IMR-90 (cell line): Measurements from ENCODE around the gene CEP70. TPM values are rescaled to one million over a fixed set of nuclear protein-coding genes. Genes with fewer than 3 reads are reported as not detected.

Source experiments
- ATAC-seq: fragments of 200-7000 bp; cut with Tn5 transposase; 2 replicates; pipeline ENCODE4 v1.9.1; 2020; ENCODE audit warnings: low read depth, mild to moderate bottlenecking, moderate library complexity
- BruUV-seq: library from RNA; stranded (reverse); fragments of 400-500 nt; replicated peaks from 2 replicates; lab custom pipeline; 2021; lab: Mats Ljungman, UMichigan
- CTCF ChIA-PET: fragments of 300-600 bp; formaldehyde crosslinking; extraction: SDS; loops from one replicate; lab custom pipeline; 2021; ENCODE audit warnings: antibody characterized with exemption; lab: Yijun Ruan, JAX
- POLR2A ChIA-PET: fragments of 300-600 bp; sonication (Branson Sonifier 250); formaldehyde crosslinking; loops from one replicate; lab custom pipeline; 2022; ENCODE audit warnings: antibody characterized with exemption; ENCODE audit not compliant: unreplicated experiment; lab: Charles Lee
- DNase-seq: peaks from one replicate; pipeline ENCODE4 v3.0.0; 2013
- H2AFZ ChIP-seq: replicated peaks from 2 replicates; pipeline ENCODE3; 2013; ENCODE audit warnings: low read length, mild to moderate bottlenecking; ENCODE audit not compliant: poor library complexity
- H2AK5ac ChIP-seq: 2 replicates; pipeline ENCODE4 v1.6.1; 2013; ENCODE audit warnings: low read depth, low read length, inconsistent platforms
- H2AK9ac ChIP-seq: replicated peaks from 2 replicates; pipeline ENCODE3; 2013; ENCODE audit warnings: mild to moderate bottlenecking, low read depth, low read length, moderate library complexity; ENCODE audit not compliant: poor library complexity
- H2BK120ac ChIP-seq: 2 replicates; pipeline ENCODE4 v1.6.1; 2013; ENCODE audit warnings: low read depth, low read length, inconsistent platforms
- H2BK15ac ChIP-seq: 3 replicates; pipeline ENCODE4 v1.6.1; 2013; ENCODE audit warnings: low read depth, low read length, inconsistent platforms
- H2BK20ac ChIP-seq: 2 replicates; pipeline ENCODE4 v1.6.1; 2013; ENCODE audit warnings: low read depth, mild to moderate bottlenecking, inconsistent platforms, low read length, moderate library complexity
- H2BK5ac ChIP-seq: 2 replicates; pipeline ENCODE4 v1.6.1; 2013; ENCODE audit warnings: mild to moderate bottlenecking, low read depth, low read length, inconsistent platforms; ENCODE audit not compliant: poor library complexity, severe bottlenecking
- H3K14ac ChIP-seq: replicated peaks from 2 replicates; pipeline ENCODE4 v1.6.1; 2013; ENCODE audit warnings: low read depth, low read length, inconsistent platforms
- H3K18ac ChIP-seq: 2 replicates; pipeline ENCODE4 v1.6.1; 2013; ENCODE audit warnings: low read depth, low read length, control low read depth
- H3K23ac ChIP-seq: 2 replicates; pipeline ENCODE4 v1.6.1; 2013; ENCODE audit warnings: low read depth, low read length, inconsistent platforms
- H3K27ac ChIP-seq: 2 replicates; pipeline ENCODE4 v1.5.1; 2013; ENCODE audit warnings: mild to moderate bottlenecking, control low read depth, low read length; ENCODE audit not compliant: insufficient read depth
- H3K27me3 ChIP-seq: 2 replicates; pipeline ENCODE4 v1.6.1; 2013; ENCODE audit warnings: low read length; ENCODE audit not compliant: control insufficient read depth, insufficient read depth
- H3K36me3 ChIP-seq: 2 replicates; pipeline ENCODE4 v1.6.1; 2013; ENCODE audit warnings: low read length, mixed read lengths; ENCODE audit not compliant: control insufficient read depth, insufficient read depth
- H3K4ac ChIP-seq: 2 replicates; pipeline ENCODE4 v1.6.1; 2013; ENCODE audit warnings: low read depth, low read length, inconsistent platforms
- H3K4me1 ChIP-seq: 2 replicates; pipeline ENCODE4 v1.6.1; 2013; ENCODE audit warnings: low read length, mixed read lengths; ENCODE audit not compliant: control insufficient read depth, insufficient read depth
- H3K4me2 ChIP-seq: 2 replicates; pipeline ENCODE4 v1.6.1; 2013; ENCODE audit warnings: low read depth, mild to moderate bottlenecking, control low read depth, low read length, moderate library complexity
- H3K4me3 ChIP-seq: 2 replicates; pipeline ENCODE4 v1.5.1; 2013; ENCODE audit warnings: low read depth, mild to moderate bottlenecking, control low read depth, low read length, moderate library complexity; ENCODE audit not compliant: insufficient read depth
- H3K56ac ChIP-seq: 2 replicates; pipeline ENCODE4 v1.6.1; 2013; ENCODE audit warnings: low read length, inconsistent platforms; ENCODE audit not compliant: insufficient read depth; ENCODE audit errors: extremely low read depth
- H3K79me1 ChIP-seq, 2 experiments: 2 replicates each; pipeline ENCODE4 v1.6.1; 2013; ENCODE audit warnings: low read length in 2 of 2, inconsistent platforms in 1 of 2, low read depth in 1 of 2
- H3K9ac ChIP-seq: 2 replicates; pipeline ENCODE4 v1.6.1; 2013; ENCODE audit warnings: low read depth, low read length, control low read depth
- H3K9me1 ChIP-seq: 2 replicates; pipeline ENCODE4 v1.6.1; 2013; ENCODE audit warnings: low read length, inconsistent platforms; ENCODE audit not compliant: insufficient read depth
- H3K9me3 ChIP-seq: 2 replicates; pipeline ENCODE4 v1.6.1; 2013; ENCODE audit warnings: low read length; ENCODE audit not compliant: control insufficient read depth, insufficient read depth
- H4K20me1 ChIP-seq: 2 replicates; pipeline ENCODE4 v1.6.1; 2013; ENCODE audit warnings: low read length, inconsistent platforms; ENCODE audit not compliant: insufficient read depth
- H4K5ac ChIP-seq: 2 replicates; pipeline ENCODE4 v1.6.1; 2013; ENCODE audit warnings: mild to moderate bottlenecking, low read depth, low read length, control low read depth
- H4K8ac ChIP-seq, 2 experiments: 2 replicates each; pipeline ENCODE4 v1.6.1; 2013; ENCODE audit warnings: low read depth in 2 of 2, low read length in 2 of 2, control low read depth in 1 of 2, inconsistent platforms in 1 of 2
- H4K91ac ChIP-seq: 2 replicates; pipeline ENCODE4 v1.6.1; 2013; ENCODE audit warnings: low read depth, low read length, inconsistent platforms; ENCODE audit not compliant: insufficient read depth
- MAFK ChIP-seq: IDR thresholded peaks from 2 replicates; pipeline ENCODE4 v1.6.1; 2012; ENCODE audit warnings: low read depth, low read length, improper control_type of control experiment
- WGBS, 2 experiments: methylation state at CpG; one replicate each; pipeline versions ENCODE4 v1.1.5 to v1.1.7; 2013; ENCODE audit warnings: missing lambda C conversion rate in 2 of 2; ENCODE audit not compliant: insufficient read length in 1 of 2; ENCODE audit errors: extremely low coverage in 2 of 2; 5-methylcytosine and 5-hydroxymethylcytosine counted together
- dilution Hi-C: fragments of 300-500 bp; cut with HindIII; formaldehyde crosslinking; loops from one replicate; pipeline ENCODE4 v1.14.3; 2018; ENCODE audit warnings: low sequenced_read_pairs; ENCODE audit not compliant: unreplicated experiment
- in situ Hi-C: fragments of 300-500 bp; cut with MboI; formaldehyde crosslinking; loops from 3 replicates; pipeline ENCODE4 v1.14.3; 2019; ENCODE audit warnings: low sequenced_read_pairs, inconsistent platforms, mixed read lengths
- intact Hi-C: fragments of 100-400 bp; cut with micrococcal nuclease; formaldehyde crosslinking; loops from 2 replicates; pipeline ENCODE4 v1.10.0; 2022
- polyA plus RNA-seq, 3 experiments: library from polyadenylated mRNA; depleted of rRNA; stranded (reverse); fragments of >200 nt; gene quantifications; 2 replicates each; pipeline ENCODE4 v1.2.3, GENCODE V29; 2012; ENCODE audit warnings: low replicate concordance in 1 of 3
- total RNA-seq: library from RNA; depleted of rRNA; stranded (reverse); fragments of >200 nt; gene quantifications from 2 replicates; pipeline ENCODE4 v1.2.3, GENCODE V29; 2012

The CEP70 gene
- total and polyA plus RNA-seq, 2 of the 4 experiments (the other 2 are of a cell fraction): 4.6 to 11.1 TPM

DNA sequence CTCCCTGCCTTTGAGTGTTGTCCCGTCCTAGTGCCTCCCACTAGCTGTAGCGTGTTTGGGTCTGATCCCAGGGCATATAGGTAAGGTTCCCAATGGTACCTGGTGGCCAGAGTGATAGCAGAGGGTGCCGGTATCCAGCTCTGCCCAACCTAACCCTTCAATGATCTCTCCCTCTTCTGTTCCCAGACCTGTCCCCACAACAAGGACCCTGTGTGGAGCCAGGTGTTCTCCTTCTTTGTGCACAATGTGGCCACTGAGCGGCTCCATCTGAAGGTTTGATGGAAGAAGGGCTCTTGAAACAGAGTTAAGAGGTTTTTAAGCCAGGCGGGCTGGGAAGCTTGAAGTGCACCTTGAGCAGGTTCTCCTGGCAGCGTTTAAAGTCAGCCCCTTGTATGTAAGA lies 124.2 kb downstream of the CEP70 start:
- DNase-seq: no peak
- no peak overlapping the region for H3K4ac ChIP-seq
- BruUV-seq: no TSS peak
- no CpG with 5 or more reads among the region's 6 CpGs for WGBS, 2 experiments
- no peaks in the 10 kb centered on the region for H3K9me3 ChIP-seq
- intact Hi-C loops (no loop called here), in situ Hi-C loops (no loop called here), dilution Hi-C loops (no loop called here)
- H2BK15ac ChIP-seq: no peak overlapping the region
- ATAC-seq: no peak
- H4K20me1 ChIP-seq: no peaks in the 10 kb centered on the region
- no peak for TF ChIP-seq MAFK
- no peak overlapping the region for H2BK5ac ChIP-seq
- H2BK120ac ChIP-seq: no peak overlapping the region
- H4K8ac ChIP-seq: no peak overlapping the region
- no peak overlapping the region for H2BK20ac ChIP-seq
- no peak overlapping the region for H4K5ac ChIP-seq
- H3K9ac ChIP-seq: no peak overlapping the region
- no peaks in the 10 kb centered on the region for H3K9me1 ChIP-seq
- ChIA-PET CTCF (interaction anchor here (1.4 kb wide), 1 partner anchor 446 kb away, joined by 3 read pairs; no protein-coding TSS in a partner anchor), POLR2A (no interaction called here)
- H2AK5ac ChIP-seq: no peak overlapping the region
- H3K27ac ChIP-seq: no peak overlapping the region
- H3K56ac ChIP-seq: no peak overlapping the region
- no peak overlapping the region; the same call in 1 of the 2 replicates for H3K23ac ChIP-seq
- no peak overlapping the region for H2AFZ ChIP-seq
- H4K91ac ChIP-seq: no peak overlapping the region
- H3K4me3 ChIP-seq: no peak overlapping the region
- H2AK9ac ChIP-seq: no peak overlapping the region
- no peaks in the 10 kb centered on the region for H3K79me1 ChIP-seq
- H3K36me3 ChIP-seq: no peaks in the 10 kb centered on the region
- peaks cover 9% of the 10 kb centered on the region for H3K27me3 ChIP-seq
- no peak overlapping the region for H3K4me2 ChIP-seq
- H3K4me1 ChIP-seq: no peaks in the 10 kb centered on the region
- no peak overlapping the region for H3K14ac ChIP-seq
- H3K18ac ChIP-seq: no peak overlapping the region
